Activated T-cell treated with anti-CD3 and anti-CD28 coated beads, Interleukin-2, amount 50 U/mL, for 4 hours (primary cell): ENCODE measurements around the gene TMEM156. TPM values are rescaled to one million over a fixed set of nuclear protein-coding genes. Genes with fewer than 3 reads are reported as not detected.
"Not testable (repeated sequence)": the region's sequence is repeated elsewhere in the genome, so short reads cannot be mapped to it uniquely, and the experiment has no call there.

ENCODE experiments used
- ATAC-seq, 2 donors: fragments of 200-7000 bp; cut with Tn5 transposase; one replicate each; pipeline ENCODE4 v1.10.0; 2021
- DNase-seq: peaks from one replicate; pipeline ENCODE4 v3.0.0-alpha.2; 2020
- H3K27me3 Mint-ChIP-seq: one replicate; pipeline ENCODE4 v1.8.0; 2021; ENCODE audit warnings: low read depth, mixed read lengths
- H3K36me3 Mint-ChIP-seq: one replicate; pipeline ENCODE4 v1.8.0; 2022; ENCODE audit warnings: mixed read lengths; ENCODE audit not compliant: insufficient read depth
- H3K4me1 Mint-ChIP-seq: one replicate; pipeline ENCODE4 v1.8.0; 2021; ENCODE audit warnings: low read depth, mixed read lengths
- H3K4me3 Mint-ChIP-seq: one replicate; pipeline ENCODE4 v1.8.0; 2021; ENCODE audit warnings: mild to moderate bottlenecking, moderate library complexity, mixed read lengths
- H3K9me3 Mint-ChIP-seq: one replicate; pipeline ENCODE4 v1.8.0; 2021; ENCODE audit warnings: mixed read lengths
- total RNA-seq, 3 donors: library from RNA; stranded (reverse); gene quantifications; one replicate each; pipeline ENCODE4 v1.2.1, GENCODE V29; 2021

Gene TMEM156
- total RNA-seq, 3 donors from 2014 or later = 4.1 to 5.3 (median 4.9) TPM

- H3K9me3 Mint-ChIP-seq = no peaks in the 10 kb centered on the region
- peaks cover under 1% of the 10 kb centered on the region for H3K4me1 Mint-ChIP-seq
- DNase-seq = no peak
- no peak overlapping the region for H3K4me3 Mint-ChIP-seq
- peaks cover 34% of the 10 kb centered on the region for H3K36me3 Mint-ChIP-seq
- H3K27me3 Mint-ChIP-seq = no peaks in the 10 kb centered on the region
- no peak for ATAC-seq
Measured at GRCh38 chr4:38993683-38994082, 38.5 kb downstream of the TMEM156 start.

- peaks cover 30% of the 10 kb centered on the region for H3K36me3 Mint-ChIP-seq
- H3K27me3 Mint-ChIP-seq = no peaks in the 10 kb centered on the region
- ATAC-seq = no peak
- peaks cover 18% of the 10 kb centered on the region for H3K4me1 Mint-ChIP-seq
- no peak overlapping the region for H3K4me3 Mint-ChIP-seq
- no peak for DNase-seq
- H3K9me3 Mint-ChIP-seq = no peaks in the 10 kb centered on the region
Measured at GRCh38 chr4:38990241-38990640, 42.0 kb downstream of the TMEM156 start.

GRCh38 chr4:38989487-38989886, 42.7 kb downstream of the TMEM156 start:
- ATAC-seq (no peak), DNase-seq (no peak)
- Mint-ChIP-seq H3K4me1 (peaks cover 21% of the 10 kb centered on the region), H3K36me3 (peaks cover 27% of the 10 kb centered on the region), H3K4me3 (no peak overlapping the region), H3K27me3 (no peaks in the 10 kb centered on the region), H3K9me3 (no peaks in the 10 kb centered on the region)

- peaks cover 26% of the 10 kb centered on the region for H3K36me3 Mint-ChIP-seq
- DNase-seq, H3K4me3 Mint-ChIP-seq, H3K9me3 Mint-ChIP-seq, H3K27me3 Mint-ChIP-seq, ATAC-seq: not testable (repeated sequence)
- peaks cover 25% of the 10 kb centered on the region for H3K4me1 Mint-ChIP-seq
Measured at GRCh38 chr4:38988353-38988752, 43.9 kb downstream of the TMEM156 start.

GRCh38 chr4:38987491-38987890, 44.7 kb downstream of the TMEM156 start:
- peak in 1 of 2 donors; percentile 28 for ATAC-seq
- peaks cover 26% of the 10 kb centered on the region for H3K4me1 Mint-ChIP-seq
- H3K36me3 Mint-ChIP-seq = peaks cover 29% of the 10 kb centered on the region
- H3K27me3 Mint-ChIP-seq = no peaks in the 10 kb centered on the region
- no peak overlapping the region for H3K4me3 Mint-ChIP-seq
- no peaks in the 10 kb centered on the region for H3K9me3 Mint-ChIP-seq
- no peak for DNase-seq

- no peak for DNase-seq
Measured at GRCh38 chr4:38985410-38986100, 46.7 kb downstream of the TMEM156 start.

GRCh38 chr4:38983787-38984598, 48.2 kb downstream of the TMEM156 start:
- H3K9me3 Mint-ChIP-seq = no peaks in the 10 kb centered on the region
- H3K36me3 Mint-ChIP-seq = peaks cover 34% of the 10 kb centered on the region
- DNase-seq = no peak
- H3K27me3 Mint-ChIP-seq = no peaks in the 10 kb centered on the region
- ATAC-seq = peak in 1 of 2 donors; percentile 42
- H3K4me1 Mint-ChIP-seq = peaks cover 43% of the 10 kb centered on the region
- H3K4me3 Mint-ChIP-seq = no peak overlapping the region

More at GRCh38 chr4:38985410-38986100, 46.7 kb downstream of the TMEM156 start:
- no peaks in the 10 kb centered on the region for H3K27me3 Mint-ChIP-seq
- H3K36me3 Mint-ChIP-seq = peaks cover 33% of the 10 kb centered on the region
- no peak for ATAC-seq
- H3K4me1 Mint-ChIP-seq = peaks cover 40% of the 10 kb centered on the region
- no peaks in the 10 kb centered on the region for H3K9me3 Mint-ChIP-seq
- no peak overlapping the region for H3K4me3 Mint-ChIP-seq

GRCh38 chr4:38983291-38983690, 48.9 kb downstream of the TMEM156 start:
- ATAC-seq = no peak
- DNase-seq = no peak
- no peaks in the 10 kb centered on the region for H3K9me3 Mint-ChIP-seq
- H3K4me3 Mint-ChIP-seq = no peak overlapping the region
- H3K36me3 Mint-ChIP-seq = peaks cover 30% of the 10 kb centered on the region
- H3K27me3 Mint-ChIP-seq = no peaks in the 10 kb centered on the region
- peaks cover 39% of the 10 kb centered on the region for H3K4me1 Mint-ChIP-seq

- Mint-ChIP-seq H3K4me1 (peaks cover 37% of the 10 kb centered on the region), H3K4me3 (no peak overlapping the region), H3K36me3 (peaks cover 31% of the 10 kb centered on the region), H3K9me3 (no peaks in the 10 kb centered on the region), H3K27me3 (no peaks in the 10 kb centered on the region)
- ATAC-seq (no peak), DNase-seq (no peak)
Measured at GRCh38 chr4:38982361-38983095, 49.7 kb downstream of the TMEM156 start.

GRCh38 chr4:38980903-38981676, 51.1 kb downstream of the TMEM156 start:
- DNase-seq = no peak
- Mint-ChIP-seq H3K27me3 (no peaks in the 10 kb centered on the region), H3K9me3 (no peaks in the 10 kb centered on the region), H3K4me1 (peaks cover 28% of the 10 kb centered on the region), H3K4me3 (peak overlapping the region; percentile 19), H3K36me3 (peaks cover 28% of the 10 kb centered on the region)
- ATAC-seq = peak; percentile 75

GRCh38 chr4:38979511-38980230, 52.5 kb downstream of the TMEM156 start:
- Mint-ChIP-seq H3K4me3 (no peak overlapping the region), H3K9me3 (no peaks in the 10 kb centered on the region), H3K36me3 (peaks cover 27% of the 10 kb centered on the region), H3K4me1 (peaks cover 23% of the 10 kb centered on the region), H3K27me3 (no peaks in the 10 kb centered on the region)
- no peak for ATAC-seq
- DNase-seq = no peak

- no peaks in the 10 kb centered on the region for H3K27me3 Mint-ChIP-seq
- H3K36me3 Mint-ChIP-seq = peaks cover 25% of the 10 kb centered on the region
- ATAC-seq (no peak), DNase-seq (no peak)
- H3K4me3 Mint-ChIP-seq = no peak overlapping the region
- H3K9me3 Mint-ChIP-seq = no peaks in the 10 kb centered on the region
- peaks cover 21% of the 10 kb centered on the region for H3K4me1 Mint-ChIP-seq
Measured at GRCh38 chr4:38979081-38979480, 53.1 kb downstream of the TMEM156 start.

GRCh38 chr4:38976308-38976707, 55.9 kb downstream of the TMEM156 start:
- no peaks in the 10 kb centered on the region for H3K27me3 Mint-ChIP-seq
- H3K9me3 Mint-ChIP-seq = no peaks in the 10 kb centered on the region
- no peak overlapping the region for H3K4me3 Mint-ChIP-seq
- H3K36me3 Mint-ChIP-seq = peaks cover 10% of the 10 kb centered on the region
- ATAC-seq = no peak
- peaks cover 9% of the 10 kb centered on the region for H3K4me1 Mint-ChIP-seq
- DNase-seq = no peak
